Measurements from ENCODE around the gene TBL3.
A peak's percentile ranks its signal among the peaks of the same experiment; 100 is the strongest.
"Not testable (repeated sequence)": the region's sequence is repeated elsewhere in the genome, so short reads cannot be mapped to it uniquely, and the experiment has no call there.

TBL3 gene

DNA sequence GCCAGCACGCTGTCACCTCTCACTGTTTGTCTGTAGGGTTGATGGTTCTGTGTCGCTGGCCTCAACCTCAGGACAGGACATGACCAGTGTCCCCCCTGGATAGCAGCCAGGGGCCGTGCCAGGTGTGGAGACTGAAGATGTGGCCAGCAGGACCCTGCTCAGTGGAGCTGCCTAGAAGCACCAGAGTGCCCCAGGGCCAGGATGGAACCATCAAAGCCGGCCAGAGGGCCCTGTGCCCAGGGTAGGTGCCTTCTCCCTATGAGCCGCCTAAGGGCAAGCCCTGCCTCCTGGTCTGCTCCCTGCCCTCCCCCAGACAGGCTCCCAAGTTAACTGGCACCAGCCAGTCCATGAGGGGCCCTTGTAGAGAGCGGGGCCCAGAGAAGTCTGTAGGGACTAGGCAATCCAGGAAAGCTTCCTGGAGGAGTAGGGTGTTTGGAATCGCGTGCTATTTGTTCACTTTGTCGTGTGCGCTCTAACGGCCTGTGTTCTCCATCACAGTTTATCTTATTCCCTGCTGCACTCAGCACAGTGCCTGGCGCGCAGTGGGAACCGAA, 13.1 kb upstream of the TBL3 start:
- DNase-seq (ENCODE audit: extremely low spot score), result no peak
- TF ChIP-seq ELF4 (IDR thresholded peaks at IDR 0.05) (no peak), FOXA1 (IDR thresholded peaks at IDR 0.05) (no peak), NFRKB (IDR thresholded peaks at IDR 0.05) (no peak), FOXM1 (IDR thresholded peaks at IDR 0.05; ENCODE audit: borderline replicate concordance) (no peak), ARNT (IDR thresholded peaks at IDR 0.05) (no peak), HDGF (IDR thresholded peaks at IDR 0.05; ENCODE audit: borderline replicate concordance) (no peak), ZNF384 (IDR thresholded peaks at IDR 0.05) (no peak), LEF1 (IDR thresholded peaks at IDR 0.05; ENCODE audit: borderline replicate concordance) (no peak), TARDBP (IDR thresholded peaks at IDR 0.05) (no peak)
- TF ChIP-seq, protein P1, sequence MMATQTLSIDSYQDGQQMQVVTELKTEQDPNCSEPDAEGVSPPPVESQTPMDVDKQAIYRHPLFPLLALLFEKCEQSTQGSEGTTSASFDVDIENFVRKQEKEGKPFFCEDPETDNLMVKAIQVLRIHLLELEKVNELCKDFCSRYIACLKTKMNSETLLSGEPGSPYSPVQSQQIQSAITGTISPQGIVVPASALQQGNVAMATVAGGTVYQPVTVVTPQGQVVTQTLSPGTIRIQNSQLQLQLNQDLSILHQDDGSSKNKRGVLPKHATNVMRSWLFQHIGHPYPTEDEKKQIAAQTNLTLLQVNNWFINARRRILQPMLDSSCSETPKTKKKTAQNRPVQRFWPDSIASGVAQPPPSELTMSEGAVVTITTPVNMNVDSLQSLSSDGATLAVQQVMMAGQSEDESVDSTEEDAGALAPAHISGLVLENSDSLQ (IDR thresholded peaks at IDR 0.05), result no peak
- POLR2A ChIA-PET, result interaction anchor here (0.7 to 3.6 kb wide), 4 partner anchors 10 to 177 kb away, joined by 3 to 29 read pairs (median 4); partner anchors contain the start of genes MSRB1, NUBP2 and SPSB3
- CTCF ChIA-PET, result interaction anchor here (1.1 to 1.3 kb wide), 2 partner anchors 12 to 17 kb away, joined by 3 to 4 read pairs; no protein-coding TSS in a partner anchor

DNA sequence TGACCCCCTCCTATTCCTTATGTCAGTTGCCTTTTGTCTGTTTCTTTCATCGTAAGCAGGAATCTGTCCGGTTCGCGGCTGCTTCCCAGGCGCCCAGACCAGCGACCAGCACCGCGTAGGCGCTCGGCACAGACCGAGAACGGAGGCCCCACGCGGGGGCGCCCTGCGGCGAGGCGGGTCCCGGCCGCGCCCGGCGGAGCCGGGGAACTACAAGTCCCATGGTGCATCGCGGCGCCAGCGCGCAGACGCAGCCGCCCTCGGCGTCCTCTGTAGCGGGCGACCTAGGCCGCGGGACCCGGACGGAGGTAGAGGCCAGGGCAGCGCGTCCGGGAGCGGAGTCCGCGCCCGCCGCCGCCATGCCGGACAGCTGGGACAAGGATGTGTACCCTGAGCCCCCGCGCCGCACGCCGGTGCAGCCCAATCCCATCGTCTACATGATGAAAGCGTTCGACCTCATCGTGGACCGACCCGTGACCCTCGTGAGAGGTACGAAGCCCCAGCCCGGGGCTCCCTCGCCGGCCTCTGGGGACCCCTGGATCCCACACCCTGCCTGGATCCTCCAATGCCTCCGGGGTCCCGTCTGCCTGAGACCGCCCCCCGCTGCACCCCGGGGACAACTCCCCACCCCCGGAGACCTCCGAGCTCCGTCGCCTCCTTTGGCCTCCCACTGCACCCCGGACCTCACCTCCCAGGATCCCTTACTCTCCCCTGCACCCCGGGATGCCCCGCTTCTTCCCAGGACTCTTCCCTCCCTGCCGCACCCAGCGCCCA, 12.4 kb upstream of the TBL3 start, which contains the start of gene NDUFB10:
Gene NDUFB10, plus strand, starts transcription at position 270 of the 771 bp plus-strand sequence. Its CDS starts 87 bp downstream, at position 357.
- DNase-seq (ENCODE audit: extremely low spot score), result peak; percentile 92
- ChIA-PET CTCF (interaction anchor here (1.1 to 1.3 kb wide), 2 partner anchors 13 to 18 kb away, joined by 3 to 4 read pairs; no protein-coding TSS in a partner anchor), POLR2A (interaction anchor here (1.0 to 3.6 kb wide), 7 partner anchors 7 to 196 kb away, joined by 3 to 33 read pairs (median 10); partner anchors contain the start of genes MSRB1, NUBP2, SPSB3 and TBL3)
- no peak for TF ChIP-seq HDGF (IDR thresholded peaks at IDR 0.05; ENCODE audit: borderline replicate concordance)
- TF ChIP-seq ZNF384 (IDR thresholded peaks at IDR 0.05), result no peak
- no peak for TF ChIP-seq ARNT (IDR thresholded peaks at IDR 0.05)
- no peak for TF ChIP-seq TARDBP (IDR thresholded peaks at IDR 0.05)
- no peak for TF ChIP-seq SP1 (IDR thresholded peaks at IDR 0.05)
- no peak for TF ChIP-seq FOXA1 (IDR thresholded peaks at IDR 0.05)
- no peak for TF ChIP-seq ELF4 (IDR thresholded peaks at IDR 0.05)
- no peak for TF ChIP-seq NFRKB (IDR thresholded peaks at IDR 0.05)
- no peak for TF ChIP-seq SUZ12 (IDR thresholded peaks at IDR 0.05)
- TF ChIP-seq CTBP1 (IDR thresholded peaks at IDR 0.05; ENCODE audit: borderline replicate concordance), result no peak
- no peak for TF ChIP-seq L3MBTL2 (conservative IDR thresholded peaks at IDR 0.05)
- TF ChIP-seq BHLHE40 (IDR thresholded peaks at IDR 0.05; ENCODE audit: borderline replicate concordance), result no peak

DNA sequence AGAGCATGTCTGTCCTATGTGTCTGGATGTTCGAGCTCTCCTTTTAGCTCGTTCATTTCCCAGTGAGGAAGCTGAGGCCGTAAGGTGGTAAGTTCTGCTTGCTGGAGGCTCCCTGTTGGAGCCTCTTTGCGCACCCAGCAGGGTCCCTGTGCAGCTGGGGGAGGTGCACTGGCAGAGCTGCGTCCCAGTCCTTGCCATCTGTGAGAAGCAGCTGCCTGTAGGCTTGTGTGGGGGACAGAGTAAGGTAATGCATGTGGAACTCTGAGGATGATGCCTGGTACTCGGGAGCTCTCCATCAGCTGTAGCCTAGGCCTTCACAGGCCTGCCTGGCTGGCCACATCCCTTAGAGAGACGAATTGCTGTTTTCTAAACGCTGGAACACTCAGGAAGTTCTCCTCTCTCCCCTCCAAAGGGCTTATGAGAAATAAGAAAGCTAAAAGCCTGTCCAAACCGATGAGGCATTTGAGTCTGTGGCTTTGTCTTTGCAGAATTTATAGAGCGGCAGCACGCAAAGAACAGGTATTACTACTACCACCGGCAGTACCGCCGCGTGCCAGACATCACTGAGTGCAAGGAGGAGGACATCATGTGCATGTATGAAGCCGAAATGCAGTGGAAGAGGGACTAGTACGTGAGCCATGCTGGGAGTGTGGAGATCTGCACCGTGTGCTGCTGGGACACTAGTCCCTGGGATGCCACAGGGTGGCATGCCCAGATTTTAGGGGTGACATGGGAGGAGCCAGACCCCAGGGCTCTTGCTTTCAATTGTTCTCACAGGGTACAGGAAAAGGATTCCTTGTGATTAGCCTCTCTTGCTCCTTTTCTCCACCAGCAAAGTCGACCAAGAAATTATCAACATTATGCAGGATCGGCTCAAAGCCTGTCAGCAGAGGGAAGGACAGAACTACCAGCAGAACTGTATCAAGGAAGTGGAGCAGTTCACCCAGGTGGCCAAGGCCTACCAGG, 10.9 kb upstream of the TBL3 start:
- no peak for DNase-seq (ENCODE audit: extremely low spot score)
- TF ChIP-seq LEF1 (IDR thresholded peaks at IDR 0.05; ENCODE audit: borderline replicate concordance), result no peak
- peak; percentile 66 for TF ChIP-seq L3MBTL2 (conservative IDR thresholded peaks at IDR 0.05)
- peak; percentile 84 for TF ChIP-seq ELF4 (IDR thresholded peaks at IDR 0.05)
- no peak for TF ChIP-seq SP1 (IDR thresholded peaks at IDR 0.05)
- TF ChIP-seq FOXA1 (IDR thresholded peaks at IDR 0.05), result no peak
- no peak for TF ChIP-seq FOXK2 (IDR thresholded peaks at IDR 0.05)
- TF ChIP-seq CTBP1 (IDR thresholded peaks at IDR 0.05; ENCODE audit: borderline replicate concordance), result peak; percentile 5; the same call in 1 of the 2 replicates
- TF ChIP-seq ZNF384 (IDR thresholded peaks at IDR 0.05), result no peak
- TF ChIP-seq NFRKB (IDR thresholded peaks at IDR 0.05), result no peak; the same call in 1 of the 2 replicates
- TF ChIP-seq ARNT (IDR thresholded peaks at IDR 0.05), result peak; percentile 57
- ChIA-PET CTCF (interaction anchor here (1.1 to 2.2 kb wide), 3 partner anchors 20 to 38 kb away, joined by 3 to 11 read pairs (median 5); no protein-coding TSS in a partner anchor), POLR2A (interaction anchor here (0.6 to 3.6 kb wide), 16 partner anchors 9 to 194 kb away, joined by 3 to 33 read pairs (median 6); partner anchors contain the start of genes FAHD1, MSRB1, NOXO1 and NUBP2)

DNA sequence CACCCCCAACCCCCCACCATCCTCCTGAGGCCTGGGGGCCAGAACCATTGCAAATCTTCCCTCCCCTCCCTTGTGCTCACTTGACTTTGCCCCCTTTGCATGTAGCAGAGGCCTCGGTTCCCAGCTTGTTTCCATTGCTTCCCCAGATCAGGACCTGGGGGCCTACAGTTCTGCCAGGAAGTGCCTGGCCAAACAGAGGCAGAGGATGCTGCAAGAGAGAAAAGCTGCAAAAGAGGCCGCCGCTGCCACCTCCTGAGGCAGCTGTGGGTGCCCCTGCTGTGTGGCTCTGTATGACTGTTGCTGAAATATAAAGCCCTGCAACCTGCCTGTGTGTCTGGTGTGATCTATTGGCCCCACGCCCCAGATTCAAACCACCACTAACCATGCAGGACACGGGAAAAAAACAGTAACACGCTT, 10.2 kb upstream of the TBL3 start:
- ChIA-PET CTCF (interaction anchor here (1.6 to 2.2 kb wide), 2 partner anchors 21 to 39 kb away, joined by 5 to 11 read pairs; no protein-coding TSS in a partner anchor), POLR2A (interaction anchor here (1.1 to 3.6 kb wide), 8 partner anchors 9 to 194 kb away, joined by 4 to 33 read pairs (median 10); partner anchors contain the start of genes MSRB1, NUBP2, SPSB3 and TBL3)
- DNase-seq (ENCODE audit: extremely low spot score), result peak; percentile 25
- TF ChIP-seq HDGF (IDR thresholded peaks at IDR 0.05; ENCODE audit: borderline replicate concordance) (no peak), SP1 (IDR thresholded peaks at IDR 0.05) (no peak), SUZ12 (IDR thresholded peaks at IDR 0.05) (no peak), BHLHE40 (IDR thresholded peaks at IDR 0.05; ENCODE audit: borderline replicate concordance) (no peak), ARNT (IDR thresholded peaks at IDR 0.05) (no peak), ELF4 (IDR thresholded peaks at IDR 0.05) (peak; percentile 32; the same call in 1 of the 2 replicates), L3MBTL2 (conservative IDR thresholded peaks at IDR 0.05) (no peak), FOXK2 (IDR thresholded peaks at IDR 0.05) (no peak), FOXA1 (IDR thresholded peaks at IDR 0.05) (no peak)

DNA sequence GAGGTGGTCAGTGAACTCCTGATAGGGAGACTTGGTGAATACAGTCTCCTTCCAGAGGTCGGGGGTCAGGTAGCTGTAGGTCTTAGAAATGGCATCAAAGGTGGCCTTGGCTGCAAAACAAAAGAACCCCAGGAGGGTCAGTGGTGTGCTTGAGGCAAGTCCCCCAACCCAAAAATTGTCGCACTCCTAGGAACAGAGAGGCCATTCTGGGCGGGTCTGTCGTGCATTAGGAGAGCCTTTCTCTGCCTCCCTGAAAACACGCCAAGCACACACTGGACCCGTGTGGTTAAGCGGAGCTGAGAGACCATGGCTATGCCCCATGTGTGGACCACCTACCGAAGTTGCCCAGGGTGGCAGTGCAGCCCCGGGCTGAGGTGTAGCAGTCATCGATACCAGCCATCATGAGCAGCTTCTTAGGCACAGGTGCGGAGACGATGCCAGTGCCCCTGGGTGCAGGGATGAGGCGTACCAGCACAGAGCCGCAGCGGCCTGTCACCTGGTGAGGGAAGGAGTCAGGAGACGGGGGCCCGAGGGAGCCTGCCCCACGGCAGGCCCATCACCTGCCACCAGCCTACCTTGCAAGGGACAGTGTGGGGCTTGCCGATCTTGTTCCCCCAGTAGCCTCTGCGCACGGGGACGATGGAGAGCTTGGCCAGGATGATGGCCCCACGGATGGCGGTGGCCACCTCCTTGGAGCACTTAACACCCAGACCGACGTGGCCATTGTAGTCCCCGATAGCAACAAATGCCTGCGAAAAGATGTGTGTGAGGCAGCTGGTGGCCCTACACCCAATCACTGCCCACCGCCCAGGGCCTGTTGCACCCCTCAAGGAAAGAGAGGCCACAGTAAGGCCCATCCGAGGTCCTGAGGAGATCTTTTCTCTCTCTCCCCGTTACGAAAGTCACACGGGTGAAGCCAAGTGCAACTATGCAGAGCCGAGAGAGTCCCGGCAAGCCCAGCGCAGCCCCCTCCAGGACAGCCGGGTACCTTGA, 9.4 kb upstream of the TBL3 start:
- POLR2A ChIA-PET, result interaction anchor here (1.1 to 4.6 kb wide), 8 partner anchors 8 to 180 kb away, joined by 4 to 95 read pairs (median 12); partner anchors contain the start of genes MSRB1, NUBP2, SPSB3 and TBL3
- not testable (repeated sequence) for DNase-seq (ENCODE audit: extremely low spot score)
- CTCF ChIA-PET, result interaction anchor here (2.2 kb wide), 1 partner anchor 21 kb away, joined by 11 read pairs; no protein-coding TSS in a partner anchor

Measured in HEK293T (cell line).